Measurements from ENCODE around the gene NCR2.

DNA sequence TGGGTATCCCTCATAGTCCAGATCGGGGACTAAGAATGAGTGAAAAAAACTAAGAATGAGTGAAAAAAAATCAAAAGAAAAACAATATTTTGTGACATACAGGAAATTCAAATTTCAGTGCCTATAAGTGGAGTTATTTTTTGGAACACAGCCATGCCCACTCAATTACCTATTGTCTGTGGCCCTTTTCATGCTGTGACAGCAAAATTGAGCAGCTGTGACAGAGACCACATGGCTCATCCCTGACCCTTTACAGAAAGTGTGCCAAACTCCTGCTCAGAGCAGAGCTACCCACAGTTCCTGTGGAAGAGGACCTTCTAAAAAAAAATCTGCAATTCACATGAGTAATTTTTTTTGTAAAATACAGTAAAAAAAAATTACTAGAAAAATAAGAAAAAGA, 1.4 kb downstream of the NCR2 start:
- TF ChIP-seq TAF1 (IDR thresholded peaks at IDR 0.05; ENCODE audit: low read depth) = no peak
- no peak for TF ChIP-seq EP300 (IDR thresholded peaks at IDR 0.05; ENCODE audit: borderline replicate concordance)
- no peak for TF ChIP-seq TCF12 (IDR thresholded peaks at IDR 0.05; ENCODE audit: low read depth)
- no peak for TF ChIP-seq EGR1 (IDR thresholded peaks at IDR 0.05)
- TF ChIP-seq REST (IDR thresholded peaks at IDR 0.05; ENCODE audit: low read depth) = no peak
- TF ChIP-seq RAD21 (IDR thresholded peaks at IDR 0.05; ENCODE audit: low read depth) = no peak
- no peak for TF ChIP-seq MAX (IDR thresholded peaks at IDR 0.05)
- no peak for TF ChIP-seq CEBPB (IDR thresholded peaks at IDR 0.05)
- no peak for TF ChIP-seq CREB1 (IDR thresholded peaks at IDR 0.05; ENCODE audit: low read depth)
- TF ChIP-seq FOXM1 (IDR thresholded peaks at IDR 0.05; ENCODE audit: borderline replicate concordance, low read depth) = no peak
- TF ChIP-seq USF1 (IDR thresholded peaks at IDR 0.05) = no peak

Measured in Ishikawa (cell line).